Measurements from ENCODE around the gene ARHGAP25. TPM values are rescaled to one million over a fixed set of nuclear protein-coding genes. Genes with fewer than 3 reads are reported as not detected.

ARHGAP25 gene
- polyA plus RNA-seq, 3 donors: 20.8 to 56.8 (median 36.3) TPM

GRCh38 chr2:68870215-68870614, 135.6 kb downstream of the ARHGAP25 start:
- no CpG with 5 or more reads among the region's 2 CpGs for WGBS (ENCODE audit: insufficient coverage)
- H3K4me3 ChIP-seq (replicated peaks in 1 of 3; ENCODE audit: low read depth in 2 of 3, low read length in 3 of 3): no peak overlapping the region
- H3K9ac ChIP-seq (ENCODE audit: insufficient read depth, low read length, poor library complexity, severe bottlenecking): no peak overlapping the region
- Mint-ChIP-seq H3K27ac (peak overlapping the region in 3 of 7 donors; percentile 30 to 73 (median 70)), H3K36me3 (no peaks in the 10 kb centered on the region), H3K4me1 (peaks cover 4% of the 10 kb centered on the region), H3K4me3 (no peak overlapping the region), H3K9me3 (no peaks in the 10 kb centered on the region), H3K27me3 (ENCODE audit: low read depth in 3 of 3) (no peaks in the 10 kb centered on the region)
- intact Hi-C loops (cut with micrococcal nuclease): no loop called here
- no peak overlapping the region for H3K4me2 ChIP-seq (replicated peaks; ENCODE audit: extremely low read depth, low read length, poor library complexity, severe bottlenecking)
- no peaks in the 10 kb centered on the region for H4K20me1 ChIP-seq (ENCODE audit: insufficient read depth, low read length)
- H2AFZ ChIP-seq (ENCODE audit: insufficient read depth, low read depth, low read length, poor library complexity, severe bottlenecking): no peak overlapping the region
- DNase-seq: peak; percentile 23 to 62 (median 47)
- H3K27ac ChIP-seq (ENCODE audit: low read depth in 1 of 2, low read length in 2 of 2): no peak overlapping the region
- H3K9me3 ChIP-seq (replicated peaks in 1 of 2; ENCODE audit: control insufficient read depth in 1 of 2, insufficient read depth in 1 of 2, low read length in 2 of 2): no peaks in the 10 kb centered on the region
- H3K79me2 ChIP-seq (ENCODE audit: insufficient read depth, low read length): no peaks in the 10 kb centered on the region
- no peaks in the 10 kb centered on the region for H3K36me3 ChIP-seq (replicated peaks in 1 of 2; ENCODE audit: control insufficient read depth in 1 of 2, insufficient read depth in 2 of 2, low read length in 2 of 2)
- no peaks in the 10 kb centered on the region for H3K4me1 ChIP-seq (ENCODE audit: control insufficient read depth in 1 of 2, insufficient read depth in 2 of 2, low read length in 2 of 2)
- no peak for TF ChIP-seq CTCF (IDR thresholded peaks at IDR 0.05)
- H3K27me3 ChIP-seq (ENCODE audit: control insufficient read depth in 2 of 2, insufficient read depth in 2 of 2, low read length in 2 of 2): no peaks in the 10 kb centered on the region

GRCh38 chr2:68871159-68871764, 136.7 kb downstream of the ARHGAP25 start, which contains the start of gene BMP10:
Gene BMP10 (minus strand): TSS chr2:68871397. CDS start chr2:68871358, 39 bp downstream.
- H3K4me3 ChIP-seq (replicated peaks in 1 of 3; ENCODE audit: low read depth in 2 of 3, low read length in 3 of 3): no peak within 1 kb of the TSS
- Mint-ChIP-seq H3K36me3 (no peaks in the 10 kb centered on the region), H3K27me3 (ENCODE audit: low read depth in 3 of 3) (no peaks in the 10 kb centered on the region), H3K4me1 (peaks cover 4% of the 10 kb centered on the region), H3K4me3 (no peak within 1 kb of the TSS), H3K9me3 (no peaks in the 10 kb centered on the region), H3K27ac (peak within 1 kb of the TSS in 2 of 7 donors; percentile 4 to 72)
- H3K36me3 ChIP-seq (replicated peaks in 1 of 2; ENCODE audit: control insufficient read depth in 1 of 2, insufficient read depth in 2 of 2, low read length in 2 of 2): no peaks in the 10 kb centered on the region
- no peak for TF ChIP-seq CTCF (IDR thresholded peaks at IDR 0.05)
- no peaks in the 10 kb centered on the region for H4K20me1 ChIP-seq (ENCODE audit: insufficient read depth, low read length)
- H2AFZ ChIP-seq (ENCODE audit: insufficient read depth, low read depth, low read length, poor library complexity, severe bottlenecking): no peak within 1 kb of the TSS
- no peak within 1 kb of the TSS for H3K4me2 ChIP-seq (replicated peaks; ENCODE audit: extremely low read depth, low read length, poor library complexity, severe bottlenecking)
- H3K9ac ChIP-seq (ENCODE audit: insufficient read depth, low read length, poor library complexity, severe bottlenecking): no peak within 1 kb of the TSS
- H3K79me2 ChIP-seq (ENCODE audit: insufficient read depth, low read length): no peaks in the 10 kb centered on the region
- no peak within 1 kb of the TSS for H3K27ac ChIP-seq (ENCODE audit: low read depth in 1 of 2, low read length in 2 of 2)
- H3K27me3 ChIP-seq (ENCODE audit: control insufficient read depth in 2 of 2, insufficient read depth in 2 of 2, low read length in 2 of 2): no peaks in the 10 kb centered on the region
- 85% methylated on average over 6 of the region's 6 CpGs for WGBS (ENCODE audit: insufficient coverage)
- no peaks in the 10 kb centered on the region for H3K9me3 ChIP-seq (replicated peaks in 1 of 2; ENCODE audit: control insufficient read depth in 1 of 2, insufficient read depth in 1 of 2, low read length in 2 of 2)
- H3K4me1 ChIP-seq (ENCODE audit: control insufficient read depth in 1 of 2, insufficient read depth in 2 of 2, low read length in 2 of 2): no peaks in the 10 kb centered on the region
- intact Hi-C loops (cut with micrococcal nuclease): no loop called here
- no peak for DNase-seq

Other genes with a start within 250 kb of the ARHGAP25 start
- gene PROKR1, start 91.2 kb upstream of the ARHGAP25 start, polyA plus RNA-seq: under 1 TPM in 1 of 3 donors, not detected in 2; 0.01 TPM
- gene BMP10, start 136.6 kb downstream of the ARHGAP25 start, polyA plus RNA-seq: not detected
- not detected for gene GKN2, start 218.1 kb downstream of the ARHGAP25 start, polyA plus RNA-seq
- gene GKN1, start 239.8 kb downstream of the ARHGAP25 start, polyA plus RNA-seq: not detected

All from CD14-positive monocyte (primary cell).